ENCODE data around the gene UBAP1.
"Not testable (repeated sequence)": the region's sequence is repeated elsewhere in the genome, so short reads cannot be mapped to it uniquely, and the experiment has no call there.

The UBAP1 gene

GRCh38 chr9:34179213-34180136 is 632 bp downstream of the UBAP1 start:
- DNase-seq = no peak

GRCh38 chr9:34185778-34186551 is 7.1 kb downstream of the UBAP1 start:
- DNase-seq = no peak

DNA sequence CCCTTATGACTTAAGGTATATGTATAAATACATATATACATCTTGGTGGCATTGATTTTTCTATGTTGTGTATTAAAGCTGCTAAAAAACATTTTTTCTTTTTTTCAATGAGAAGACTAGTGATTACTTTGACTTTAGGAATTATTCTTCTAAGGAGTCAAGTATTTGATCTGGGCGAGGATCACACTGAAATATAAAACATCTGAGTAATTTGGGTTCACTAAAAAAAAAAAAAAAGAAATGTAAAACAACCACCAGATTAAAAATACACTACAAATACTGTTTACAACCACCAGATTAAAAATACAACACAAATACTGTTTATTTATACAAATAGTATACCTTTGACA is 9.0 kb downstream of the UBAP1 start:
- no peak for DNase-seq

DNA sequence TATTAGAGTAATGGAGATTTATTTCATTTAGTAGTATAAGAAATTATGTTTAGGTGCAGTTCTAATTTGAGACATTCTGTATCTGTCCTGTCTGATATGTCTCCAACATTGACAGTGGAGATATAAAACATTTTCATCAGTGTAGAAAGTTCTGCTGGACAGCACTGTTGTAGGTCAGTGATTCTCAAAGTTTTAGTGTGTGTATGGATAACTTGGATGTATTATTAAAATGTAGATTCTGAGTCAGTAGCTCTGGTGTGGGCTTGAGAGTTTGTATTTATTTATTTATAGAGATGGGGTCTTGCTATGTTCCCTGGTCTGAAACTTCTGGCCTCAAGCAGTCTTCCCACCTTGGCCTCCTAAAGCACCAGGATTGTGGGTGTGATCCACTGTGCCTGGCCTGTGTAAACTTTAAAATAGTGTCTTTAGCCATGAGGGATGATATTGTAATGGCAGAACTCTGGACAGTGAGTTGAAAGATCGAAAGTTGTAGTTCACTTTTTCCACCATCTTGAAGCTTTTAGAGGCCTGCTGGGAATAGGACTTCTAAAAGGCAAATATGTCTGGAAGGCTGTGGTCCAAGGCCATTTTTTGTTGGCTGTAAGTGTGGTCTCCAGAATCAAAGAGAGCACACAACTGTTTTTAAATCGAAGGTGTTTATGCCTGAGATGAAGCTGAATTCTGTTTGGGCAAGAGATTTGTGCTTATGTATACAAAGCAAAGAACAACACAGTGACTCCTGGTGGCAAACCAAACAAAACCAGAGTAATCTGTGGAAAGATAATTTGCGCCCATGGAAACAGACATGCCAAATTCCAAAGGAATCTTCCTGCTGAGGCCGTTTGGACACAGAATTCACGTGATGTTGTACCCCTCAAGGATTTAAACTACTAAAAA is 12.4 kb downstream of the UBAP1 start:
- no peak for DNase-seq

DNA sequence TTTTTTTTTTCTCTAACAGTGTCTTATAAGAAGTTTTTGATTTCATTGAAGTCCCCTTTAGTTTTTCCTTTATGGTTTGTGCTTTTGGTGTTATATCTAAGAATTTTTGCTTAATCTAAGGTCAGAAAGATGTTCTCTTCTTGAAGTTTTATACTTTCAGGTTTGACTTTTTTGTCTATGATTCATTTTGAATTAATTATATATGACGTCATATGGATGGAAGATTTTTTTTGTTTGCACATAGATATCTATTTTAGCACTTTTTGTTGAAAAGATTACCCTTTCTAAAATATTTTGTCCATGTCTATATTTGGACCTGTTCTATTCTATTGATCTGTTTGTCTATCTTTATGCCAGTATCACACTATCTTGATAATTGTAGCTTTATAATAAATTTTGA is 16.3 kb downstream of the UBAP1 start:
- no peak for DNase-seq

DNA sequence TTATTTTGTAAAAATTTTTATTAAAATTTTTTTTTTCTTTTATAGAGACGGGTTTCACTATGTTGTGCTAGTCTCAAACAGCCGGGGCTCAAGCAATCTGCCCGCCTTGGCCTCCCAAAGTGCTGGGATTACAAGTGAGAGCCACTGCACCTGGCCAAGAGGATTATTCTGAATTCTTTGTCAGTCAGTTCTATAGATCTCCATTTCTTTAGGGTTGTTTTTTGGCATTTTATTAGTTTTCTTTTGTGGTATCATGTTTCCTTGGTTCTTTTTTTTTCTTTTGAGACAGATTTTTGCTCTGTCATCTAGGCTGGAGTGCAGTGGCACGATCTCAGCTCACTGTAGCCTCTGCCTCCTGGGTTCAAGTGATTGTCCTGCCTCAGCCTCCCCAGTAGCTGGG is 18.4 kb downstream of the UBAP1 start:
- not testable (repeated sequence) for DNase-seq

- no peak for DNase-seq
These were observed 19.2 kb downstream of the UBAP1 start for GRCh38 chr9:34197756-34198711.

GRCh38 chr9:34200092-34200491 is 21.2 kb downstream of the UBAP1 start:
- DNase-seq = no peak

DNA sequence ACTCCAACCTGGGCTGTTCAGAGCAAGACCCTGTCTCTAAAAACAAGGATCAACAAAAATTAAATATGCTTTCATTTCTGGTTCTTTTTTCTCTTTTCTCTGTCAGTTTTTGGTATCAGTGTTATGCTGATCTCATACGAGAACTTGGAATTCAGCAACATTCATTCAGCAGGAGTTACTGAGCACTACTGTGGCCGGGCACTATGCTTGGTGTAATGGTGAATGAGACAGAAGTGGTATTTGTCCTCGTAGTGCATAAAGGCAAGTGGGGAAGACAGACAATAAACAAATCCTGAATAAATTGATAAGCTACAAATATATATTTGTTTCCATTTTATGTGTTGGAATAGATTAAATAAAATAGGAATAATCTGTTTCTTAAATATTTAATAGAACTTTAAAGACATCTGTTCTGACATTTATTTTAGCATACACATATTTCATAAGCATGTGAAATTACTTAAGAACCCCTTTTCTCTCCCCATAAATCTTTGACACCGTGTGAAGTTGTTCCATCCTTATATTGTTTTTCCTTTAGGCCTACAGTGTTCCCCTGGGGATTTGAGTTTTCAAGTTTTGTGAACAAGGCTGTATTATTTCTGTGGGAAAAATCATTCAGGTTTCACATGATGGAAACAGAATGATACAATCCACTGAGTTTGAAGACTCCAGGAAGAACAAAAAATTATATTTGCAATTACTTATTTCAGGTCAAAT is 24.6 kb downstream of the UBAP1 start:
- no peak for DNase-seq

DNA sequence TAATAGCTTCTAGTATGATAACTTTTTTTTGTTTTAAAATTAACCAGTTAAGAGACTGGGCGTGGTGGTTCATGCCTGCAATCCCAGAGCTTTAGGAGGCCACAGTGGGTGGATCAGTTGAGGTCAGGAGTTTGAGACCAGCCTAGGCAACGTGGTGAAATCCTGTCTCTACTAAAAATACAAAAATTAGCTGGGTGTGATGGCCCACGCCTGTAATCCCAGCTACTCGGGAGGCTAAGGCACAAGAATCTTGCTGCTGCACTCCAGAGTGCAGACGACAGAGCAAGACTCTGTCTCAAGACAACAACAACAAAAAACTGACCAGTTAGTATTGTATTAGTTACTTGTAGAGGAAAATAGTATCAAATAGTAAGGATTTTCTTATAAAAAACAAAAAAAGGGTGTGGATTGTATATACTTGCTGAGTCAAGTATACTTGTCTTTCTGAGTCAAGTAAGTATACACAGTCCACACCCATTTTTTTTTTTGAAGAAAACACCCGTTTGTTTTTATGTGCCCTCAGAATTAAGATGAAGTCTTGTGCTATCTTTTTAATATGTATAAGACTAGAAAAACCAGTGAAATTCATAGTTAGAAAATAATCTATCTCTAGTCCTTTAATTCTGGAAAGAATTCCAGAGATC is 25.3 kb downstream of the UBAP1 start:
- DNase-seq = no peak

GRCh38 chr9:34205102-34205501 is 26.3 kb downstream of the UBAP1 start:
- DNase-seq = no peak

DNA sequence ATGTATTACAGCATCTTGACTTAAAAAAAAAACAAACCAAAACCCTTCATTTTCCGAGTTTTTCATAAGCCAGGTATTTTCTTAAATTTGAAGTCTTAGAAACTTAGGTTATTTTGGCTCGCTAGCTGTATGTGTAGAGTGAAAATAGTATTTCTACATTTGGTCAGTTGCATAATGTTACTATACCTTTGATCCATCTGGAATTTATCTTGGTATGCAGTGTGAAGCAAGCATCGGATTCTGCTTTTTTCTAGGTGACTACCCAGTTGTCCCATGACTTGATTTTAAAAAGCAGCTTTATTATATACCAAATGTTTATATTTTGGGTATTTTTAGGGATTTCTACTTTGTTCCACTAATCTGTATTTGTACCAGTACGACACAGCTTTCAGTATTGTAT is 27.7 kb downstream of the UBAP1 start:
- no peak for DNase-seq

GRCh38 chr9:34211395-34211794 is 32.6 kb downstream of the UBAP1 start:
- no peak for DNase-seq

GRCh38 chr9:34214354-34215000 is 35.6 kb downstream of the UBAP1 start:
- DNase-seq = not testable (repeated sequence)

GRCh38 chr9:34216325-34216724 is 37.5 kb downstream of the UBAP1 start:
- no peak for DNase-seq

GRCh38 chr9:34217015-34217414 is 38.2 kb downstream of the UBAP1 start:
- not testable (repeated sequence) for DNase-seq

- no peak for DNase-seq
These were observed 39.6 kb downstream of the UBAP1 start for GRCh38 chr9:34218446-34218845.

DNA sequence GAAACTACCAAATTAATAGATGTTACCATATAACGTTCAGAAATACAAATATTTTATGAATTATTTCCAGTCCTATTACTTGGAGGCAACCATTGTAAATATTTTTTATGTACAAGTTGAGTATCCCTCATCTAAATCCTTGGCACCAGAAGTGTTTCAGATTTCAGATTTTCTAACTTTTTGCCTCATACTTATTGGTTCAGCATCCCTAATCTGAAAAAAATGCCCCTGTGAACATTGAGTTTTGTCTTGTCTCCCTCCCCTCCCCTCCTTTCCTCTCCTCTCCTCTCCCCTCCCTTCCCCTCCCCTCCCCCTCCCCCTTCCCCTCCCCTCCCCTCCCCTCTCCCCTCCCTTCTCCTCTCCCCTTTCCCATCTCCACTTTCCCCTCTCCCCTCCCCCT is 40.6 kb downstream of the UBAP1 start:
- no peak for DNase-seq

GRCh38 chr9:34220218-34220617 is 41.4 kb downstream of the UBAP1 start:
- no peak for DNase-seq

- DNase-seq = no peak
These were observed 45.5 kb downstream of the UBAP1 start for GRCh38 chr9:34224349-34224748.

All from stimulated activated CD4-positive, alpha-beta T cell treated with anti-CD3 and anti-CD28 coated beads, Interleukin-4, amount 100 ng/mL, for 1 hour (primary cell).